LNCaP clone FGC (cell line): ENCODE results near the gene ITIH5.

Experiments used
- DNase-seq: peaks from one replicate; pipeline ENCODE4 v3.0.0-alpha.2; 2011; ENCODE audit warnings: low read depth
- H3K4me3 ChIP-seq: 2 replicates; pipeline ENCODE4 v1.5.1; 2011; ENCODE audit warnings: mild to moderate bottlenecking, low read depth, low read length, control low read depth
- CTCF ChIP-seq: IDR thresholded peaks from 2 replicates; pipeline ENCODE4 v1.5.1; 2012; ENCODE audit warnings: mild to moderate bottlenecking; ENCODE audit not compliant: control insufficient read depth, insufficient read depth; ENCODE audit errors: extremely low read depth

Gene ITIH5

GRCh38 chr10:7608001-7608400 is 58.8 kb downstream of the ITIH5 start:
- DNase-seq: no peak
- TF ChIP-seq CTCF: no peak

GRCh38 chr10:7606951-7607404 is 59.8 kb downstream of the ITIH5 start:
- TF ChIP-seq CTCF: no peak
- no peak overlapping the region for H3K4me3 ChIP-seq
- DNase-seq: no peak

More at GRCh38 chr10:7608001-7608400, 58.8 kb downstream of the ITIH5 start:
- no peak overlapping the region for H3K4me3 ChIP-seq

GRCh38 chr10:7605565-7606295 is 61.0 kb downstream of the ITIH5 start:
- DNase-seq: no peak
- TF ChIP-seq CTCF: no peak
- H3K4me3 ChIP-seq: no peak overlapping the region

- TF ChIP-seq CTCF: no peak
- no peak overlapping the region for H3K4me3 ChIP-seq
- no peak for DNase-seq
These were observed 65.6 kb downstream of the ITIH5 start for GRCh38 chr10:7601023-7601656.

GRCh38 chr10:7598771-7599170 is 68.0 kb downstream of the ITIH5 start:
- no peak for TF ChIP-seq CTCF
- H3K4me3 ChIP-seq: no peak overlapping the region
- no peak for DNase-seq

- no peak overlapping the region for H3K4me3 ChIP-seq
- no peak for TF ChIP-seq CTCF
- no peak for DNase-seq
These were observed 70.4 kb downstream of the ITIH5 start for GRCh38 chr10:7596356-7596755.
